GM19239 (cell line): ENCODE measurements around the gene PRR20C.
"Not testable (repeated sequence)": the region's sequence is repeated elsewhere in the genome, so short reads cannot be mapped to it uniquely, and the experiment has no call there.

Source experiments
- DNase-seq: peaks from one replicate; pipeline ENCODE4 v3.0.0; 2011; ENCODE audit warnings: low spot score; ENCODE audit not compliant: insufficient read length
- FAIRE-seq: peaks from 2 replicates; lab custom pipeline; 2011; peaks lifted over from hg19 to GRCh38; lab: Jason Lieb, UNC

The PRR20C gene

GRCh38 chr13:57153761-57154160, at the start of gene PRR20C:
TSS of gene PRR20C (plus strand) at chr13:57154061. CDS start at chr13:57154448, 387 bp downstream.
- DNase-seq, FAIRE-seq: not testable (repeated sequence)

GRCh38 chr13:57114945-57115344, 38.9 kb upstream of the PRR20C start:
- no peak for DNase-seq
- no peak for FAIRE-seq

GRCh38 chr13:57123681-57124080, 30.2 kb upstream of the PRR20C start:
- DNase-seq (no peak), FAIRE-seq (no peak)

DNA sequence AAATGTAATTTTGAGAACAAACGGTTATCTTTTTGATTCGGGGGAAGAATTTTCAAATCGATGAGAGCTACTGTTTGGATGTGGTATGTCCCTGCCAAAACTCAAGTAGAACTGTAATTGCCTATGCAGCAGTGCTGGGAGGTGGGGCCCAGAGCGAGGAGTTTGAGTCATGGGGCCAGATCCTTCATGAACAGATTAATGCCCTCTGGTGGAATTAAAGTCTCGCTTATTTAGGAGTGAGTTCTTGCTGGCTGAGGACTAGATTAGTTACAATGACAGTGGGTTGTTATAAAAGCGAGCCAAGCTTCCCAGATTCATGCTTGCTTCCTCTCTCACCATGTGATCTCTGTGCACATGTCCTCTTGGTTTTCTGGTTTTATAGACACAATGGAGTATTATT, 25.0 kb upstream of the PRR20C start:
- no peak for FAIRE-seq
- DNase-seq, result no peak

GRCh38 chr13:57136093-57136492, 17.8 kb upstream of the PRR20C start:
- DNase-seq (no peak), FAIRE-seq (no peak)

GRCh38 chr13:57137585-57137984, 16.3 kb upstream of the PRR20C start:
- no peak for DNase-seq
- FAIRE-seq, result no peak

GRCh38 chr13:57138988-57139387, 14.9 kb upstream of the PRR20C start:
- no peak for FAIRE-seq

DNA sequence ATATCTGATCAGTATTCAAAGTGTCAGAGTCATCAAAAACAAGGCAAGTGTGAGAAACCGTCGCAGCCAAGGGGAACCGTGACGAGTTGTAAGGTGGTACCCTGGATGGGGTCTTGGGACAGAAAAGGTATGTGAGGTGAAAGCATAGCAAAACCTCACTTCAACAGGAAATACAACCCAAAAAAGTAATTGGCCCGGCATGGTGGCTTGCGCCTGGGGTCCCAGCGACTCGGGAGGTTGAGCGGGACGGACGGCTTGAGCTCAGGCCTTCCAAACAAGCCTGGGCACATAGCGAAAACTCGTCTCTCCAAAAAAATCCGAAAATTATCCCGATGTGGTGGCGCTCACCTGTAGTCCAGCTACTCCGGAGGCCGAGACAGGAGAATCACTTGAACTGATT, 14.1 kb upstream of the PRR20C start:
- not testable (repeated sequence) for DNase-seq, FAIRE-seq

More at GRCh38 chr13:57138988-57139387, 14.9 kb upstream of the PRR20C start:
- DNase-seq, result no peak

GRCh38 chr13:57140235-57140968, 13.5 kb upstream of the PRR20C start, which contains the start of gene PRR20A:
TSS of gene PRR20A (plus strand) at chr13:57140918. CDS start at chr13:57141305, 387 bp downstream.
- DNase-seq, FAIRE-seq: not testable (repeated sequence)

GRCh38 chr13:57147188-57147587, 6.7 kb upstream of the PRR20C start, which contains the start of gene PRR20B:
TSS of gene PRR20B (plus strand) at chr13:57147488. CDS start at chr13:57147875, 387 bp downstream.
- not testable (repeated sequence) for FAIRE-seq, DNase-seq

DNA sequence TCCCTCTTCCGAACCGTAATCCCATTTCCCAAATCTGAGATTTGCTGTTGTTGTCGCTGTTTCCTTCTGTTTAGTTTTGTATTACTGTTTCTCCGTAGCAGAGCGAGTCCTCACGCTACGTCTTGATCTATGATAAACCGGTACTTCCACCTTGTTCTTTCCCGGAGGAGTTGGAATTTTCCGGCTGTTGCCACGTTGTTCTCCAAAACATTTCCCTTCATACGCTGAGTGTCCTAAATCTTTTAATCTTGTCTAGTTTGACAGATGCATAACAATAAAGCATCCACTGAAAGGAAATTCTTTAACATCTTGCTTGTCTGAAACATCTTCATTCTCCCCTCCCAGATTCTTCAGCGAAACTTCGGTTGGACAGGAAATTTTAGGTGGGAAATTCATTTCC, 5.8 kb upstream of the PRR20C start:
- not testable (repeated sequence) for DNase-seq, FAIRE-seq

- not testable (repeated sequence) for DNase-seq, FAIRE-seq
These were observed 6.5 kb downstream of the PRR20C start, which contains the start of gene PRR20D for GRCh38 chr13:57160332-57160731. TSS of gene PRR20D (plus strand) at chr13:57160632. CDS start at chr13:57161019, 387 bp downstream.

DNA sequence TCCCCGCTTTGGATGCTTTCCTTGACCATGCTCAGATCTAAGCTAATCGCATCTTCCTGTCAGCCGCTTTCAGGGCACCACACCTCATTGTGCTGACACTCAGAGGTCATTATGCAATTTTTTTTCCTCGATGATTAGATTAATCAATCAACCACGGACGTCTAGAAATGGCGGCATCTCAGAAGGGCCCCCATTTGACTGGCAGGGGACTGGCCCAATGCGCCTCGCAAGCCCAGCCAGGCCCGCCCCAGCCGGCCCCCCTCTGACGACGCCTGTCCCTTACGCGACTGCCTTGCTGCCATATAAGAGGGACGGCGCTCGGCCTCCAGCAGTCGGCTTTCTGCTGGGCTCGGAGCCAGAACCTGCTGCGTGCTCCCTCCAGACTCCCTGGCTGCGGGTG, 13.0 kb downstream of the PRR20C start, which contains the start of gene PRR20E:
Gene PRR20E (plus strand): TSS at position 301 of the 400 bp plus-strand sequence. CDS start 387 bp downstream, outside the sequence.
- DNase-seq, FAIRE-seq: not testable (repeated sequence)

GRCh38 chr13:57191667-57192066, 37.8 kb downstream of the PRR20C start:
- FAIRE-seq (no peak), DNase-seq (no peak)
